Thyroid gland (tissue), 4 donors: ENCODE data around the gene C1QTNF12.

Experiments
- CTCF ChIP-seq, 6 experiments: fragments of 200-600 bp in 3 of 6; fragments of 450-650 bp in 3 of 6; sonication (generic) in 3 of 6; IDR thresholded peaks; one replicate each; pipeline ENCODE4 v1.5.1; 2016 to 2019; ENCODE audit warnings: antibody characterized with exemption in 6 of 6, mild to moderate bottlenecking in 2 of 6, inconsistent platforms in 1 of 6, moderate library complexity in 1 of 6
- POLR2A ChIP-seq, 2 donors: fragments of 450-650 bp; IDR thresholded peaks; one replicate each; pipeline ENCODE4 v1.6.1; 2017; ENCODE audit warnings: antibody characterized with exemption in 2 of 2, mild to moderate bottlenecking in 2 of 2, moderate library complexity in 1 of 2

DNA sequence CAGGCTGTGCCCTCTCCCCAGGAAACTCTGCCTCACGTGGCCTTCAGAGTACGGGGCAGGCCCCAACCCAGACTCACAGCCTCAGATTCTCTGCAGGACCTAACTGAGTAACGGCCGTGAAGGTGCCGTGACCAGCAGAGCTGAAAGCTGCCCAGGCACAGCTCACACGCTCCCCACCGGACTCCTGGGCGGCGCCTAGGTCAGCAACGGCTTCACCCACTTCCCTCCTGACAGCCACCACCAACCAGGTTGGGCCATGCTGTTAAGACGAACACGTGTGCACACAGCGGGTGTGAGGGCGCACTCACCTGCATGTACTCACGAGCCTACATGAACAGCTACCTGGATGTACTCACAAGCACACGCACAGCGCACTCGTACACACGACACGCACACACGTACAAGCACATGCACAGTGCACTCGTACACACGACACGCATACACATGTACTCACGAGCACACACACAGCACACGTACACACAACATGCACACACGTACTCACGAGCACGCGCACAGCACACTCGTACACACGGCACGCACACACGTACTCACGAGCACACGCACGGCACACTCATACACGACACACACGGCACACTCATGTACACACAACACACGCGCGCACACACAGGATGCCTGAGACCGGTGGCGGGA, 23.8 kb downstream of the C1QTNF12 start:
- TF ChIP-seq POLR2A (IDR thresholded peaks at IDR 0.05): no peak
- no peak for TF ChIP-seq CTCF (IDR thresholded peaks at IDR 0.05)
